ENCODE data around the gene FDXACB1. TPM values are rescaled to one million over a fixed set of nuclear protein-coding genes. Genes with fewer than 3 reads are reported as not detected.

FDXACB1 gene
- total and polyA plus RNA-seq, 4 donors = 0.95 to 2.3 (median 1.3) TPM

- TF ChIP-seq CTCF (IDR thresholded peaks at IDR 0.05; ENCODE audit: low read depth, low read length, missing input control) (no peak), ZBTB33 (IDR thresholded peaks at IDR 0.05) (no peak)
Observed at GRCh38 chr11:111851067-111851466, 27.9 kb downstream of the FDXACB1 start (continued).

GRCh38 chr11:111849631-111850030 is 29.3 kb downstream of the FDXACB1 start:
- WGBS = over 99% methylated on average over 3 of the region's 3 CpGs
- peaks cover 0 to 5% (median 3%) of the 10 kb centered on the region in 4 donors for H3K4me1 ChIP-seq (ENCODE audit: control insufficient read depth in 4 of 4, insufficient read depth in 4 of 4, low read length in 3 of 4)
- TF ChIP-seq RXRA (IDR thresholded peaks at IDR 0.05) (no peak), ATF3 (IDR thresholded peaks at IDR 0.05) (no peak), FOXA2 (IDR thresholded peaks at IDR 0.05) (no peak), FOXA1 (IDR thresholded peaks at IDR 0.05) (no peak), YY1 (IDR thresholded peaks at IDR 0.05) (no peak), REST (IDR thresholded peaks at IDR 0.05) (no peak), CTCF (IDR thresholded peaks at IDR 0.05; ENCODE audit: low read depth, low read length, missing input control) (no peak), HNF4A (conservative IDR thresholded peaks at IDR 0.05) (no peak), ZBTB33 (IDR thresholded peaks at IDR 0.05) (no peak), NR2F2 (IDR thresholded peaks at IDR 0.05) (no peak), RAD21 (IDR thresholded peaks at IDR 0.05) (no peak), JUND (IDR thresholded peaks at IDR 0.05) (no peak), TAF1 (conservative IDR thresholded peaks at IDR 0.05) (no peak)
- no peaks in the 10 kb centered on the region for H3K9me3 ChIP-seq (ENCODE audit: control insufficient read depth in 4 of 4, low read length in 3 of 4)
- no peaks in the 10 kb centered on the region for H3K27me3 ChIP-seq (ENCODE audit: control insufficient read depth in 4 of 4, insufficient read depth in 4 of 4, low read length in 3 of 4)
- no peak for DNase-seq (ENCODE audit: low spot score)
- H3K36me3 ChIP-seq (ENCODE audit: control insufficient read depth in 4 of 4, insufficient read depth in 3 of 4, low read depth in 1 of 4, low read length in 3 of 4) = peaks cover 2 to 18% (median 6%) of the 10 kb centered on the region in 4 donors
- H3K9ac ChIP-seq (ENCODE audit: low read depth in 1 of 2, low read length in 2 of 2) = no peak overlapping the region
- H3K4me3 ChIP-seq (ENCODE audit: low read depth in 1 of 3, low read length in 3 of 3) = no peak overlapping the region
- H3K27ac ChIP-seq (ENCODE audit: low read depth in 1 of 2, low read length in 2 of 2) = no peak overlapping the region

Measured in liver (tissue), 9 donors.